GM13976 (cell line): Measurements from ENCODE around the gene RETREG3.

Source experiments
- DNase-seq: peaks from one replicate; pipeline ENCODE4 v3.0.0; 2012; ENCODE audit warnings: low spot score
- in situ Hi-C: fragments of 300-500 bp; cut with MboI; formaldehyde crosslinking; loops from one replicate; pipeline ENCODE4 v1.12.0; 2022; ENCODE audit warnings: low sequenced_read_pairs, mixed read lengths, inconsistent platforms; ENCODE audit not compliant: unreplicated experiment
- TF ChIP-seq, protein P1 (sequence below): IDR thresholded peaks from 2 replicates; pipeline ENCODE4 v1.5.1; 2012; ENCODE audit warnings: borderline replicate concordance, mild to moderate bottlenecking; ENCODE audit not compliant: insufficient read depth; ENCODE audit errors: extremely low read depth, missing control alignments, control extremely low read depth

RETREG3 gene

DNA sequence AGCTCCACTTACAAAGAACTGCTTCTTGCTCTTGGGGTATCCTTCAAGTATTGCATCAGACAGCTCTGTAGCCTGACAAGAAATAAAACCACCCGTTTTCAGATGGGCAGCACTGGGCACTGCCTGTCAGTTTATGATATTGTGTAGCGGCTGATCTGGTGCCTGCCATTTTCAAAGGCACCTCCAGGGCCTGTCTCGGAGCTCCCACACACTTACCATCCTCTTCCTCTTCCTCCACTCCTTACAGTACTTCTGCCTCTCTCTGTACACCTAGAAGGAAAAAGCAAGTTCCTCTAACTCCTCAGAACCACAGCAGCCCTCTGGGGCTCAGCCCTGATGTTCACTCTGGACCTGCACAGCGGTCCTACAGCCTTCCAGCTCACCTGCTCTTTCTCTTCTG, 36.1 kb downstream of the RETREG3 start:
- no peak for DNase-seq
- in situ Hi-C loops: no loop called here
- TF ChIP-seq, protein P1, sequence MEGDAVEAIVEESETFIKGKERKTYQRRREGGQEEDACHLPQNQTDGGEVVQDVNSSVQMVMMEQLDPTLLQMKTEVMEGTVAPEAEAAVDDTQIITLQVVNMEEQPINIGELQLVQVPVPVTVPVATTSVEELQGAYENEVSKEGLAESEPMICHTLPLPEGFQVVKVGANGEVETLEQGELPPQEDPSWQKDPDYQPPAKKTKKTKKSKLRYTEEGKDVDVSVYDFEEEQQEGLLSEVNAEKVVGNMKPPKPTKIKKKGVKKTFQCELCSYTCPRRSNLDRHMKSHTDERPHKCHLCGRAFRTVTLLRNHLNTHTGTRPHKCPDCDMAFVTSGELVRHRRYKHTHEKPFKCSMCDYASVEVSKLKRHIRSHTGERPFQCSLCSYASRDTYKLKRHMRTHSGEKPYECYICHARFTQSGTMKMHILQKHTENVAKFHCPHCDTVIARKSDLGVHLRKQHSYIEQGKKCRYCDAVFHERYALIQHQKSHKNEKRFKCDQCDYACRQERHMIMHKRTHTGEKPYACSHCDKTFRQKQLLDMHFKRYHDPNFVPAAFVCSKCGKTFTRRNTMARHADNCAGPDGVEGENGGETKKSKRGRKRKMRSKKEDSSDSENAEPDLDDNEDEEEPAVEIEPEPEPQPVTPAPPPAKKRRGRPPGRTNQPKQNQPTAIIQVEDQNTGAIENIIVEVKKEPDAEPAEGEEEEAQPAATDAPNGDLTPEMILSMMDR: no peak

DNA sequence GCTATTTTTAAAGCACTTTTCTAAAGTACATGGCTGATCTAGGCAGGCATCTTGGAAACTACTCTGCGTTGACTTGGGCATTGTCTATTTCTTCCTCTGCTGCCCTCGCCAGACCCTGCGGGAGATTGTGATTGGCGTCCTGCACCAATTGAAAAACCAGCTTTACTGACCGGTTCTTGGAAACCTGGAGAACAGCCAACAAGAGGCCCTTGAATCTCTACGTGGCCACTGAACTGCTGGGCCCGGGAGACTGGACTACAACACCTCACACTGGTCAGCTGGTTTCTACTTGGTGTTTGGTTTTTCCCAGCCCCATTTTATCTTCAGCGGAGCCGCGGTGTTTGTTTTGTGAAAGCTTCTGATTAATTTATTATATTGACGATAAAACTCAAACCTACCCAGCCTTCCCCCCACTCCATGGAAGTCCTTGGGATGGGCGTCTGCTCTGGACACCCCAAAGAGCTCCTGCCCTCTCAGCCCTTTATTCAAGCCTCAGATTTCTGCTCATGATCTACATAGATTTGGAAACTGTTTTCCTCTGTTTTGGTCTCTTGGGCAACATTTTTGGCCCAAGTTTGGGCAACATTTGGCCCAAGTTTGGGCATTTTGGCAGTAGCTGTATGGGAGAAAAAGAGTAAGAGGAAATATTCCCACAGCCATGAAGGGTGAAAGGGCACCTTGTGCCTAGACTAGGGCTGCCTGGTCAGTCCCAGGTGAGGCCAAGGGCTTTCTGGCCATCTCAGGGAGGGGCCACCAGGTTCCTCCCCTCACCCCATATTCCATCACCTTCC, 37.5 kb downstream of the RETREG3 start:
- DNase-seq: no peak
- TF ChIP-seq, protein P1: no peak
- in situ Hi-C loops: no loop called here

DNA sequence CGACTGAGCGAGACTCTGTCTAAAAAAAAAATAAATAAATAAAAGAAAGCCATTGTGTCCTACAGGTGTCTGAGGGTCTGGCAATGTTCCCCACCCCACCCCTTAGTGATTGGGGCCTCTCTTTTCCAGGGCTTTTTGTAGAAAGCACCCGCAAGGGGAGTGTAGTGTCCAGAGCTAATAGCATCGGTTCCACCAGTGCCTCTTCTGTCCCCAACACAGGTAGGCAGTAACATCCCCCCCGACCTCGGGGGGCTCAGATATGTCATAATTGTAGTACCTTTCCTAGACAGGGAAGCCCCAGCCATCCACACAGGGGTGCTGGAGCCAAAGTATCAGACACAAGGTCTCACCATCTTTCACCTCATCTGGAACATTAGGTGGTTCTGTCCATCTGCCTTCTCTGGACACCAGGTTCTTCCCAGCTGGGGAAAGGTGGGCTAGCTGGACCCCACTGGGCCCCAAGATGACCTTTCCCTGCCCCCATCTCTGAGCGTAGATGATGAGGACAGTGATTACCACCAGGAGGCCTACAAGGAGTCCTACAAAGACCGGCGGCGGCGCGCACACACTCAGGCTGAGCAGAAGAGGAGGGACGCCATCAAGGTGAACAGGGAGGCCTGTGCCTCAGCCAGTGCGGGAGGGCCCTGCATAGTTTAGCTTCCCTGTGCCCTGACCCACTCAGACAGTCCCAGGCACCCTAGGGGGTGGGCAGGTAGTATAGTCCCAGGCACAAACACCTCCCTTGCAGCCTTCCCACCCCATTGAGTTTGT, 40.6 kb downstream of the RETREG3 start:
- in situ Hi-C loops: no loop called here
- no peak for DNase-seq
- TF ChIP-seq, protein P1: no peak

DNA sequence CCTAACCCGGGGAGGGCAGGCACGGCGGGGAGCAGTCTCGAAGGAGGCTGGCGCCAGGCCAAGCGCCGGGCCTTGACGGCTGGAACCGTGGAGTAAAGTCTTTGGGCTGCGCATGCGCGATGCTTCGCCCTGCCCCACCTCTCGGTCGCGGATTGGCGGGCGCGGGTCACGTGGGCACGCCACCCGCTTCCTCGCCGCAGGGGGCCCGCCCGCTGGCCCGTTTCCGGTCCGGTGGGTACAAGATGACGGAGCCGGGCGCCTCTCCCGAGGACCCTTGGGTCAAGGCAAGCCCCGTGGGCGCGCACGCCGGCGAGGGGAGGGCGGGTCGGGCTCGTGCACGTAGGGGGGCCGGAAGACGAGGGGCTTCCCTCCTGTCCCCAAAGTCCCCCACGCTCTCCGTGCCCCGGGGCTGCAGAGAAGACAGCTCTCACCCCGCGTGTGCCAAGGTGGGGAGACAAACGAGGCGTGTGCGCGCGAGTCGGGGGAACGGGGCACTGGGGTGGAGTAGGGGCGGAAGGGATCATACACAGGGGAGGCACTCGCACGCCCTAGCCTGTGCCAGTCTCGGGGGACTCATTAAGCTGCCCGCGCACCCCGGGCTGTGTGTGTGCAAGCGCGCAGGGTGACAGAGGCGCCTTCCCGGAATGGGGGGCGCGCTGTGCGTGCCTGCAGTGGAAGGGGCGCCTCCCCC, 42.1 kb downstream of the RETREG3 start, which contains the start of gene MLX:
TSS of gene MLX (plus strand) at position 218 of the 691 bp plus-strand sequence. CDS start at position 243, 25 bp downstream.
- TF ChIP-seq, protein P1: no peak
- in situ Hi-C loops: no loop called here
- peak; percentile 100 for DNase-seq

DNA sequence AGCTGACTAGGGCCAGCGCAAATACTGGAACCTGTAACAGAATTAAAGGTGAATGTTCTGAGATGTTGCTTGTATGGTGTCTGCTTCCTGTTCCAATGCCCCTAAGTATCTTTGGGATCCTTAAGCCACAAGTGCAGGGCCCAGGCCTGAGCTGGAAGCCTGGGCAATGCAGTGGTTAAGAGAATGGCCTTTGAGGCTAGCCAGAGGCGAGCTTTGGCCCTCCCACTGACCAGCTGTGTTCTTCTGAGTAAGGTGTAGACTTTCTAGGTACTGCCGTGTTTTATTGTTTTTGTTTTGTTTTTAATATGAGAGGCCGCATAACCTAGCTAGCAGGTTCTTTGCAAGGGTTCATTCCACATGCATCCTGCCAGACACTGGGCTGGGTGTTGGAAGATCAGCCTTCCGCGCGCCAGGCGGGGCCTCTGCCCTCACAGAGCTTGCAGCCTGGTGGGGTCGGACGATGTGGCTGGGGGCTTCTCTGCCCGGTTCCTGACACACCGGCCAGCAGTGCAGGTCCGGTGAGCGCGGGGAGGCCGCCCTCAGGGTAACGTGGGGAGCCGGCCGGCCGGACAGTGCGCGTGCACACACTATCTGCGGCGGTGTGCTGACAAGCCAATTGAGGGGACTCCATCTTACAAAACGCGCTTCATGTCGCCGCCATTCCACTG, 42.8 kb downstream of the RETREG3 start:
- DNase-seq: no peak
- TF ChIP-seq, protein P1: no peak
- in situ Hi-C loops: no loop called here
